Forelimb muscle (tissue), 1 donor: ENCODE data around the gene EPHB1. TPM values are rescaled to one million over a fixed set of nuclear protein-coding genes. Genes with fewer than 3 reads are reported as not detected.
A peak's percentile ranks its signal among the peaks of the same experiment; 100 is the strongest.
"Not testable (repeated sequence)": the region's sequence is repeated elsewhere in the genome, so short reads cannot be mapped to it uniquely, and the experiment has no call there.

ENCODE experiments used
- DNase-seq: peaks from one replicate; pipeline ENCODE4 v3.0.0-alpha.2; 2013; ENCODE audit warnings: low read depth
- polyA plus RNA-seq: library from polyadenylated mRNA; unstranded; fragments of 120-200 nt; gene quantifications from one replicate; pipeline ENCODE4 v1.2.1, GENCODE V29; 2013; ENCODE audit not compliant: insufficient read length

EPHB1 gene
- polyA plus RNA-seq, 1 donor, result 49.5 TPM

- DNase-seq, result no peak
Measured at GRCh38 chr3:135083756-135084155, 288.7 kb downstream of the EPHB1 start.

- DNase-seq, result no peak
Measured at GRCh38 chr3:135084405-135084804, 289.3 kb downstream of the EPHB1 start.

GRCh38 chr3:135084976-135085375 lies 289.9 kb downstream of the EPHB1 start:
- no peak for DNase-seq

DNA sequence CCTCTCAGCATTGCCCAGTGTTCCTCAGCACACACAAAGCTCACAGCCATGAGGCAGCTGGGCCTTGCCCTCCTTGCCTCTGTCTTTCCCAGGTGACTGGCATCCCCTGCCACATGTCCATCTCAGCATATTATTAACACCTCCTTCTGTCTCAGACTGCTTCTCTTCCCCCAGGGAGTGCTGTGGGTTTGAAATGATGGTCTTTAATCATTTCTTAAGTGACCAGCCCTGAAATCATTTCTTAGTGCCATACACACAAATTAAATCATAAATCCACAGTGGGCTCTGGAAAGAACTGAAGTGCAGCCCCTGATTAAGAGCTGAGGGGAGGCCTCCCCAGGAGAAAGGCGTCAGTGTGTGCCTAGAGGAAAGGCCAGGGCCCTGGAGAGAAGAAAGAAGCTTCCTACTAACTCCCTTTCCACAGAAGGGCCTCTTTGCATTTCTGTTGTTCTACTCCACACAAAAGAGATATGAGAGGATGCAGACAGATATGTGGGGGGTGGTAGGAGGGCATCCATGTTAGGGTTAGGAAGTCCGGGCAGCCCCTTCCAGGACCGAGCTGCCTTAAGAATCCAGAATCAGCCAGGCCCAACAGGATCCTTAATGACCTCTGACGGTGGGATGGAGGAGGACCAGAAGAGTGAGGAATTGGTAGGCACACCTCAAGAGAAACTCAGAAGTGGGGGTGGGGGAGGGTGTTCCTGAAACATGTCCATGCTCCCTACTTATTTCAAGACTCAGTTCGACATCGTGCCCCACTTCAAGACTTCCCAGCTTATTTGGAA lies 290.8 kb downstream of the EPHB1 start:
- DNase-seq, result no peak

DNA sequence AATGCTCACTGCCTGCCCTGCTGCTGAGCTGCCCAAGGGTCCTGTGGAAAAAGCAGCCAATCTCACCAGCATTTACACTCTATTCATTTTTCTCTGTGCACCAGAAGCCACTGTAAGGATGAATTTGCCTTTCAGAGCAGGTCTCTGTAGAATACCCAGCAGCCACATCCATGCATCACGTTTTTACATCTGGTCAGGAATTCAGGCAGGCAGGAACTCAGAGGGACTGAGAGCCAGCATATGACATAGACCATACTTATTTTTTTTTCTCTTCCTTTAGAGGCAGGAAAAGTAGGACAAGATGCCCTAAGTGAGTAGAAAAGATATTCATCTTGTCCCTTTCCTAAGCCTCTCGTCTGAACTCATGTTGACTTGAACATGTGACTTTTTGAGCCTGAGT lies 292.7 kb downstream of the EPHB1 start:
- no peak for DNase-seq

DNA sequence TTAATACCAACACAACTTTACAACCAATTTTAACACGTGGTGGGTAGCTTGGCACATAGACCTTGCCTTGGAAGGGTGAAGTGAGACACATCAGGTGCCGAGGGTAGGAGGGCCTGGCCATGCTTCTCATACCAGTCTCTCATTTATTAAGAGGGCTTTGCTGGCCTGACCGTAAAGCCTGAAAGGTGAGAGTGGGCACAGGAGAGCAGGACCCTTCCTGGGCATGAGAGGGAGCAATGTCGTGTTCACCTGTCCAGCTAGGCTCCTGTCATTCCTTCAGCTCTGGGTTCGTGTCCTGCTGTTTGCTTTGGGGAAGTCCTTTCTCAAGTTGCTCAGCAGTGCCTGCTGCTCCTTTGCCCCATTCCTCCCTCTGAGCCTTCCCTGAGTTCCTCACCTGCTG lies 294.4 kb downstream of the EPHB1 start:
- DNase-seq, result no peak

DNA sequence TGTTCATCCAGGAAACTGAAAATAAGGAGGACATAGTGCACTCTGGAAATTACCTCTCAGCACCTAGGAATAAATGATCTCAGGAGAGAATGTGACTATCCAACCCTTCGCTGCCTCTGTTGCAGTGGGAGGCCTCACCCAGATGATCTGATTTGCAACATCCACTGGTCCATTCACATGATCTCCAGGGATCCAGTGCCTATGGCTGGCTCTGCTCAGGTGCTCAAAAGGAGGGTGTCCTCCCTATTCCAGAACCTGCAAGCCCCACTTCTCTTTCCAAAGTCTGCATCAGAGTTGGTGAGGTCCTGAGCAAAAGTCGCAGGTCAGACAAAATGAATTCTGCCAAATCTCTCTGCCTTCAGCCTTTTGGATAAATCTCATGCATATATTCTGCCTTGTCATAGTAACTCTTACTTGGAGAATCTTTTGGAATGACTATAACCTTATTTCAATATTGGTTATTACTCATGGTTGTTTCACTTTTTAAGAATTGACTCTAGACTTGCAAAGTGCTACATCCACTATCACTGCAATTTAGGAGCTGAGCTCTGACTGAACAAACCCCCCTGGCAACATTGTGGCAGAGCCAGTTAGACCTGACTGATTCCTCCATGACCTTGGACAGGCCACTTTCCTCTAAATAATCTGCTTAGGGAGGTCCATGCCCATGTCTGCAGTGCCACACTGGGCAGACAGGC lies 295.1 kb downstream of the EPHB1 start:
- DNase-seq, result no peak

DNA sequence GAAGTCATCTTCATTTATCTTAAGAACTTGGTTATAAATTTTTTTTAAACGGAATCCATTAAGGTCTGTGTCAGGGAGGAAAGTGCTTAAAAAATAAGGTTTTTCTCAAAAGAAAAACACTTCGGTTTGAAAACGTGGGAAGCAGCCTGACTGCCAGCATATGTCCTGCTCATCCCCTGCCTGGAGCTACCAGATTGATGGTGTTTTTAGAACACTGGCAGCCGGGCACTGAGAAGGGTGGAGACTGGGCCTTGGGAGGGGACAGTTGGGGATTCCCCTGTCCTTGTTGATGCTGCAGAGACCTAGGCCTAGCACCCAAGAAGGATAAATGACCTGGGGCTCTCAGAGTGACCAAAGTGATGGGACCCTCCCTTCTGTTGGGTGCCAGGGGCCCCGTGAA lies 296.9 kb downstream of the EPHB1 start:
- DNase-seq, result no peak

DNA sequence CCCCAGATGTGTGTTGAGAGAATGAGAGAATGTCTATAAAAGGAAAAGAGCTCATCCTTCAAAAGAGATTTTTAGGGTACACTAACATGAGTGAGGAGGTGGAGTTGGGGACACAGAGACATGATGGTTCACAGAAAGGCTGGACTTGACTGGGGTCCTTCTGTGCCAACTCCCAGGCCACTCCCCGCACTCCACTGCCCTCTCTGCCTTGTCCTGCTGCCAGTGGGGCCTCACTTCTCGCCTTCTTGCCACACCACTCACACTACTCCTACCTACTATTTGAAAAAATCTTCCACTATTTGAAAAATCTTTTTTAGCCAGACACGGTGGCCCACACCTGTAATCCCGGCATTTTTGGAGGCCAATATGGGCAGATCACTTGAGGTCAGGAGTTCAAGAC lies 298.1 kb downstream of the EPHB1 start:
- DNase-seq, result no peak

GRCh38 chr3:135097276-135097946 lies 302.4 kb downstream of the EPHB1 start:
- DNase-seq, result no peak

DNA sequence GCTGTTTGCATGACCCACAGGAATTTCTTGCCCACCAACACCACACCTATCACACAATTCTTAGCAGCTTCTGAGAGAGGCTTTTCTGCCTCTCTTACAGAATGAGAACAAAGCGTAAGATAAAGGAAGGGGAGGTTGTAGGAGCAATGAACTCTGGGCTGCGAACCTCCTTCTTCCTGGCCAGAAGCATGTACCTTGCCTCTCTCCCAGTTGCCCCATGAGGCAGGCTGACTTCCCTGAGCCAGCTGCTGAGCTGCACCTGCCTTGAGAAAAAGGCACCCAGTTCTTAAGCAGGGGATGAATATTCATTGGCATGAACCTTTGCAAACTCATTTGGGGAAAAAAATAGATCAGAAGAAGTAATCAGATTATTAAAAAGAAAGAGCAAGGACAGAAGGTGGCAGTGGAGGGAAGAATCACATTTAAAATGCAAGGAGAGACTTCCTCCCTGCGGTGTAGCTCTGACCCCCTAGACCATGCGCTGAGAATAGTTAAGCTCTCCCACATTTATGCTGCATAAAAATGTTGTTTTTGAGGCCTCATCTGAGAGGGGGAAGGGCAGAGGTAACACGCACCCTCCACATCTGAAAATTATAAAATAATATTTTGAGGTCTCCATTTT lies 304.8 kb downstream of the EPHB1 start:
- DNase-seq, result no peak

GRCh38 chr3:135100366-135100765 lies 305.3 kb downstream of the EPHB1 start:
- no peak for DNase-seq

GRCh38 chr3:135103917-135104316 lies 308.9 kb downstream of the EPHB1 start:
- DNase-seq, result no peak

- no peak for DNase-seq
Measured at GRCh38 chr3:135106445-135106844, 311.4 kb downstream of the EPHB1 start.

DNA sequence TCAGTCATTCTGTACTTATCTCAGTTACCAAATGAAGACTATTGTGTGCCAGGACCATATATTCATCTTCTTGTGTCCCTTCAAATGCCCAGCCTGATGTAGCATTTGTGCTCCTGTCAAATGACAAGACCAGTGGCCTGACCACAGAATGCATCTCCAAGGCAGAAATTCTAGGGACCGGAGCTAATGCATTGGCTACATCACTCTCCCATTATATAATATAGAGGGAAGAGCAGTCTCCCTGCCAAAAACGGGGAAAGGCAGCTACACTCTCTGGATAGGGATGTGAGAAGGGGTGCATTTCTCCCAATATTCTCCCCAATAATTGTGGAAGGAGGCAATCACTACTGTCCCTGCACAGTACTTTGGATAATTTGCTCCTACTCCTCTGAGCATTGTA lies 312.0 kb downstream of the EPHB1 start:
- no peak for DNase-seq

- DNase-seq, result no peak
Measured at GRCh38 chr3:135109681-135110080, 314.6 kb downstream of the EPHB1 start.

GRCh38 chr3:135114551-135114950 lies 319.5 kb downstream of the EPHB1 start:
- DNase-seq, result not testable (repeated sequence)

GRCh38 chr3:135117977-135118376 lies 322.9 kb downstream of the EPHB1 start:
- DNase-seq, result no peak

DNA sequence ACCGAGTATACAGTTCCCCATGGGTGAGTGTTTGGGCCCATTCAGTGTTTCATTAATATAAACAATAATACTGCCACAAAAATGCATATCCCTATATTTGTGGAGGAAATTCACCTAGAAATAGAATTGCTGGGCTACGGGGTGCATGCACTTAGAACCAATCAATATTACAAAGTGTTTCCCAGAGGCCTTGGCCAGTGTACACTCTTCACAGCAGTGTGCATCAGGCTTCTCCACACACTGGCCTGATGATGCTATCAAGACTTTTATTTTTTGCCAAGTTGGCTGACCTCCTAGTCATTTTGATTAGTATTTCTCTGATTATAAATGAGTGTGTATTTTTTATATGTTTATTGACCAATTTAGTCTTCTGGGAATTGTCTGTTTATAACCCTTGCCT lies 323.7 kb downstream of the EPHB1 start:
- DNase-seq, result no peak

- DNase-seq, result peak; percentile 28
Measured at GRCh38 chr3:135125171-135125801, 330.2 kb downstream of the EPHB1 start.

DNA sequence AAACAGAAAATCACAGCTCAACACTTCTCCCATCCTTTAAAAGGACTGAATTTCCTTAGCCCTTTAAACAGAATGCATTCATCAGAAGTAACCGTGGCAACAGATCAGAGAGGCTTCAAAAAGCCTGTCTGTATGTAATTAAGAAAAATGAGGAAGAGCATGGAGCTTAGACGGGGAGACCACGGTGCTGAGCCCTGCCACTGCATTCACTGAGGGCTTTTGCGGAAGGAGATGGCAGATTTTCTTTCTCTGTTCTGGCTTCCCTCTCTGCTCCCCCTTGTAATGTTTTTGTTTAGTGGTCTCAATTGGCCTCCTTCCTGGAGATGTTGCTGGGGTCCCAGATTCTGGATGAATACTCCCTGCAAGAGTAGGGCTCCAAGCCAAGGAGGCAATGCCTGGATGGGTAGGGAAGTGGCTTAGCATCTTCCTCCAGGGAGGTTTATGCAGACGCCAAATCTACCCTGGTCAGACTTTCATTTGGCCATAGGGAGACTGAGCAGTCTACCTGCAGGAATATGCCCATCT lies 332.9 kb downstream of the EPHB1 start:
- no peak for DNase-seq

- DNase-seq, result no peak
Measured at GRCh38 chr3:135128818-135129217, 333.8 kb downstream of the EPHB1 start.
